ENCODE results near the gene ZNF469. TPM values are rescaled to one million over a fixed set of nuclear protein-coding genes. Genes with fewer than 3 reads are reported as not detected.

Gene ZNF469
- total and polyA plus RNA-seq, 9 donors: 0.52 to 16.2 (median 5.5) TPM

DNA sequence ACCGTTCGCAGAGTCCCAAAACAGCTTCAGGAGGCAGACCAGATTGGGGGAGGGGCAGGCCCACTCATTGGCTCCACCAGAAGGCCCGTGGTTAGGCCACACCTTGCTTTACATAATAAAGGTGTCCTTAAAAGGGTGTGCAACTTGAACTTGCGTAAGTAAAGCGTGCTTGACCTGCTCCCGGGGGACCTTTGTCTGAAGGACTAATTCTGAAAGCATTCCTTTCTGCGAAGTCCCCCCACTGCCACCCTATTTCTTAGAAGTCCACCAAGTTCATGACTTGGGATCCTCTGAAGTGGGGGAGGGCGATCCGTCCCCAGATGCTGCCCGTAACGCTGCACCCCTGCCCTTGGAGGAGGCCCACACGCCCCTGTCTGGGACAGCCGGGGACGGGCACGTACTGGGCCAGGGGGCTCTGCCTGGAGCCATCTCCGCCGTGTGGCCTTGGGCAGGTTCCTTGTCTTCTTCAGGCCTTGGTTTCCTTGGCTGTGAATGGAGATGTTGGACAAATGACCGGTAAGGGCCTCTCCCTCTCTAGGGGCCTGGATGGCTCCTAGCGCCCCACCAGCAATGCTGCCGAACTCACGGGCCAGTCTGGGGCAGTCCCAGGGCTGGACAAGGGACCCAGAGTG is 823 bp upstream of the ZNF469 start:
- Histone ChIP-seq H3K27ac (no peak overlapping the region), H3K27me3 (no peaks in the 10 kb centered on the region), H3K36me3 (no peaks in the 10 kb centered on the region), H3K4me3 (no peak overlapping the region), H3K9me3 (no peaks in the 10 kb centered on the region), H3K4me1 (ENCODE audit: insufficient read depth) (peaks cover 6% of the 10 kb centered on the region)
- TF ChIP-seq, protein P1, sequence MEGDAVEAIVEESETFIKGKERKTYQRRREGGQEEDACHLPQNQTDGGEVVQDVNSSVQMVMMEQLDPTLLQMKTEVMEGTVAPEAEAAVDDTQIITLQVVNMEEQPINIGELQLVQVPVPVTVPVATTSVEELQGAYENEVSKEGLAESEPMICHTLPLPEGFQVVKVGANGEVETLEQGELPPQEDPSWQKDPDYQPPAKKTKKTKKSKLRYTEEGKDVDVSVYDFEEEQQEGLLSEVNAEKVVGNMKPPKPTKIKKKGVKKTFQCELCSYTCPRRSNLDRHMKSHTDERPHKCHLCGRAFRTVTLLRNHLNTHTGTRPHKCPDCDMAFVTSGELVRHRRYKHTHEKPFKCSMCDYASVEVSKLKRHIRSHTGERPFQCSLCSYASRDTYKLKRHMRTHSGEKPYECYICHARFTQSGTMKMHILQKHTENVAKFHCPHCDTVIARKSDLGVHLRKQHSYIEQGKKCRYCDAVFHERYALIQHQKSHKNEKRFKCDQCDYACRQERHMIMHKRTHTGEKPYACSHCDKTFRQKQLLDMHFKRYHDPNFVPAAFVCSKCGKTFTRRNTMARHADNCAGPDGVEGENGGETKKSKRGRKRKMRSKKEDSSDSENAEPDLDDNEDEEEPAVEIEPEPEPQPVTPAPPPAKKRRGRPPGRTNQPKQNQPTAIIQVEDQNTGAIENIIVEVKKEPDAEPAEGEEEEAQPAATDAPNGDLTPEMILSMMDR (IDR thresholded peaks at IDR 0.05): no peak
- TF ChIP-seq POLR2A (IDR thresholded peaks at IDR 0.05): no peak
- no peak for TF ChIP-seq EP300 (IDR thresholded peaks at IDR 0.05)
- 95 to 96% (median 96%) methylated on average over 21 of the region's 21 CpGs for whole genome bisulfite sequencing, 3 donors
- intact Hi-C loops (cut with DNase I): loop anchor here in 1 of 4 donors (5.0 to 10.0 kb wide), 2 partner anchors 187 to 400 kb away; no protein-coding TSS in a partner anchor
- DNase-seq: peak in 3 of 5 donors; percentile 22 to 34 (median 29)

DNA sequence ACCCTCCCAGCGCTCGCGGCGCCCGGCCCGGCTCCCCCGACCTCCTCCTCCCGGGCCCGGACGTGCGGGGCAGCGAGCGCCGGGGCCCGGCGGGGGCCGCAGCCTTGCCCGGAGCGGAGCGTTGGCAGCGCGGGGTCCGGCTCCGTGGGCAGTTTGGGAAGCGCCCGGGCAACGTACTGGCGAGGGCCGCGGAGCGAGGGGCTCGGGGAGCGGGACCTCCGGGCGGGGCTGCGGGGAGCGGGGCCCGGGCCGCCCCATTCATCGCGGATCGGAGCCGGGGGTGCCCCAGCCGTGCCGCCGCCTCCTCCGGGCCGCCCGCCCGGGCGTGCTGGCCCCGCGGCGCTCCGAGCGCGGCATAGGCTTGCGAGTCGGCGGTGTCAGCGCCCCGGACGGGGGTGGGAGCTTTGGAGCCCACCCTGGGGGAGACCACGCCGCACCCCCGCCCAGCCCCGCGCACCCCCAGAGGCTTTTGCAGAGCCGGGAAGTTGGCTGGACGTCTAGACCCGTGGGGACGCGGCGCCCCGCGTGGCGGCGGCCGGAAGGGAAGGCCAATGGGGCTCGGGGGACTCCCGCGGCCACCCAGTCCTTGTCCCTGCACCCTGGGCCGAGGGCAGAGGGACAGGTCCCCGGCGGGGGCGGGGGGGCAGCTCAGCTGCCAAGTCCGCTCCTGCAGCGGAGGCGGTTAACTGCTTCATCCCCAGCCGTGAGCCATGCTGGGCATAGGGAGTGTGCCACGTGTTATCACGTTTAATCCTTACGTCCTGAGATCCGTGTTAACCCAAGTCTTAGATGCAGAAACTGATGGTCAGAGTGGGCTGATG is 852 bp downstream of the ZNF469 start:
- 1 to 5% (median 1%) methylated on average over 19 to 94 of the region's 94 CpGs for WGBS, 3 donors
- no peak overlapping the region for H3K27ac ChIP-seq
- intact Hi-C loops (cut with DNase I): loop anchor here in 1 of 4 donors (5.0 to 10.0 kb wide), 2 partner anchors 189 to 401 kb away; no protein-coding TSS in a partner anchor

DNA sequence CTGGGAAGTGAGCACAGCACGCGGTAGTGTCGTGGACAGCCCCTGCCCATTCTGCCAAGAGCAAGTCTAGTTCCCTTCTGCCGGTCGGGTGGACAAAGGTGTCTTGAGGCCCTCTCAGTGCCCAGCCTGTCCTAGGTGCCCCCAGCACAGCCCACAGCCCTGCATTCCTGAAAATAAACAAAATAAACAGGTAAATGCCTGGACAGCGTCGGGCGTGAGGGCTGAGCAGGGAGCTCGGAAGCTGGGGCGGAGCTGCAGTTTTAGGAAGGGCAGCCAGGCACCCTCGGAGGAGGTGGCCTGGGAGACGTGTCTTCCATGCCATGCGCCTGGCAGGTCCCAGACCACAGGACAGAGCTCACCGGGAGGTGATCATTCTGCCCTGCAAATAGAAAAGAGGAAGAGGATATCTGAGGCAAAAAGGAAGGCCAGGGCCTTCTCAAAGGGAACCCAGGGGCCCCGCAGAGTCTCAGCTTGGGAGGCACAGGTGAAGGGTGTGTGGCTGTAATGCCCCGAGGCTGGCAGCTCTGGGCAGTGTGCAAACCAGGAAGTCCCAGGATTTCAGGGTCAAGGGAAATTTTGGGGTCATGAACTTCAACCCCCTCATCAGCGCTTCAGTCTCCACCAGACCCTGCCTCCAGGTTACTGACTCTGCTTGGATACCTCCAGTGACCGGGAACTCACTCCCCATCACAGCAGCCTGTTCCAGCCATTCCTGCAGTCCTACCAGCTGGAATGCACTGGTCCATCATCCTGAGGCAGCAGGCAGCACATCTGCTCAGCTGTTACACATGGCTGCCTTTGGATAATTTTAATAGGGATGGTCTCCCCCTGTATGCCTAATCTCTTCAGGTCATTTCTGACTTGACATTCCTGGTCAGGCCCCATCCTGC is 1.7 kb downstream of the ZNF469 start:
- Histone ChIP-seq H3K27me3 (no peaks in the 10 kb centered on the region), H3K4me3 (no peak overlapping the region), H3K9me3 (no peaks in the 10 kb centered on the region), H3K27ac (no peak overlapping the region), H3K4me1 (ENCODE audit: insufficient read depth) (peaks cover 19% of the 10 kb centered on the region), H3K36me3 (no peaks in the 10 kb centered on the region)
- intact Hi-C loops (cut with DNase I): loop anchor here in 1 of 4 donors (5.0 to 10.0 kb wide), 2 partner anchors 190 to 402 kb away; no protein-coding TSS in a partner anchor
- 53 to 57% (median 55%) methylated on average over 18 of the region's 18 CpGs for WGBS, 3 donors
- TF ChIP-seq POLR2A (IDR thresholded peaks at IDR 0.05) (no peak), EP300 (IDR thresholded peaks at IDR 0.05) (no peak)
- TF ChIP-seq, protein P1 (IDR thresholded peaks at IDR 0.05): no peak
- DNase-seq: peak in 3 of 5 donors; percentile 14 to 29 (median 21)

More for the DNA sequence above, 852 bp downstream of the ZNF469 start:
- TF ChIP-seq, protein P1 (IDR thresholded peaks at IDR 0.05): peak; percentile 22 to 69 (median 64)
- TF ChIP-seq POLR2A (IDR thresholded peaks at IDR 0.05): no peak
- TF ChIP-seq EP300 (IDR thresholded peaks at IDR 0.05): no peak
- no peaks in the 10 kb centered on the region for H3K9me3 ChIP-seq
- peaks cover 19% of the 10 kb centered on the region for H3K4me1 ChIP-seq (ENCODE audit: insufficient read depth)
- peak overlapping the region; percentile 39 for H3K4me3 ChIP-seq
- no peaks in the 10 kb centered on the region for H3K36me3 ChIP-seq
- H3K27me3 ChIP-seq: no peaks in the 10 kb centered on the region
- peak; percentile 44 to 74 (median 71) for DNase-seq
